ENCODE measurements around the gene TRPC4AP.

DNA sequence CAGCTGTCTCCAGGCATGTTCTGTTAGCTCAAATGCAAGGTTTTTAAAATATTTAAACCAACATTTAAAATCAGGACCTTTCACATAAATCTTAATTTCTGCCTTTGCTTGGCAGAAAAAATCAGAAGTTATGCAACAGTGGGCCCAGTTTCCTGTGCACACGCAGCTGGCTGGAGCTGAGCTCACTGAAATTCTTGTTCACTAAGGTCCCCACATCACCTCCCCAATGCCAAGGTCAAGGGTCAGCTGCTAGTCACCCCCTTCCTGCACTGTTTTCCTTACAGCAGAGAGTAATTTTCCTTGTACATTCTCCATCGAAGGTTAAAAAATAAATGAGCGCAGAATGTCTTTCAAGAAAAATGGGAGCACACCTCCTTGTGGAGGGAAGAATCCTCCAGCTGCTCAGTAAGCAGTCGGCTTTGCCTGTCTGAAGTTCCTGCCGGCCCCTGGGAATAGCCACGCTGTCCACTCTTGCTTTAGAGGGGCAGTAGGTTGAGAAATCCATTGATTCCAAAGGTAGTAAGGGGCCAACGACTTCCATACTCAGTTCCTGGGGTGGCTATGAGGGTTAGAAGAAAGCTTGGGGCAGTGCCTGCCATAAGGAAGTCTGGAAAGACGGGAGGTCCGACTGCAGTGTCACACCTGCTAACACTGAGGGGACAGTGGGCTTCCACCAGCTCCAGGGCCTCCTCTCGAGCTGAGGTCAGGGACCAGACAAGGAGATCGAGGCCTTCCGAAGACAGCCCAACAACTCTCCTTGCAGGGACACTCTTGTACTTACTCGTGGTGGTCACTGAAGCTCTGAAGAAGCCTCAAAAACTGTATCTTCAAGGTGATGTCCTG lies 80.2 kb downstream of the TRPC4AP start:
- TF ChIP-seq, protein P1, sequence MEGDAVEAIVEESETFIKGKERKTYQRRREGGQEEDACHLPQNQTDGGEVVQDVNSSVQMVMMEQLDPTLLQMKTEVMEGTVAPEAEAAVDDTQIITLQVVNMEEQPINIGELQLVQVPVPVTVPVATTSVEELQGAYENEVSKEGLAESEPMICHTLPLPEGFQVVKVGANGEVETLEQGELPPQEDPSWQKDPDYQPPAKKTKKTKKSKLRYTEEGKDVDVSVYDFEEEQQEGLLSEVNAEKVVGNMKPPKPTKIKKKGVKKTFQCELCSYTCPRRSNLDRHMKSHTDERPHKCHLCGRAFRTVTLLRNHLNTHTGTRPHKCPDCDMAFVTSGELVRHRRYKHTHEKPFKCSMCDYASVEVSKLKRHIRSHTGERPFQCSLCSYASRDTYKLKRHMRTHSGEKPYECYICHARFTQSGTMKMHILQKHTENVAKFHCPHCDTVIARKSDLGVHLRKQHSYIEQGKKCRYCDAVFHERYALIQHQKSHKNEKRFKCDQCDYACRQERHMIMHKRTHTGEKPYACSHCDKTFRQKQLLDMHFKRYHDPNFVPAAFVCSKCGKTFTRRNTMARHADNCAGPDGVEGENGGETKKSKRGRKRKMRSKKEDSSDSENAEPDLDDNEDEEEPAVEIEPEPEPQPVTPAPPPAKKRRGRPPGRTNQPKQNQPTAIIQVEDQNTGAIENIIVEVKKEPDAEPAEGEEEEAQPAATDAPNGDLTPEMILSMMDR (conservative IDR thresholded peaks at IDR 0.05; ENCODE audit: low read length), result no peak
- TF ChIP-seq EZH2phosphoT487 (IDR thresholded peaks at IDR 0.05; ENCODE audit: borderline replicate concordance), result no peak

Measured in Loucy (cell line).